ACC112 (cell line): ENCODE measurements around the gene TCF7L2.

Source experiments
- H2AFZ ChIP-seq: fragments of 200-600 bp; sonication (generic); one replicate; pipeline ENCODE4 v1.6.0; 2017; ENCODE audit warnings: antibody characterized with exemption, low read length; ENCODE audit not compliant: unreplicated experiment
- H3K27ac ChIP-seq: fragments of 200-600 bp; sonication (generic); 2 replicates; pipeline ENCODE4 v1.5.1; 2014; ENCODE audit warnings: low read depth, mild to moderate bottlenecking, antibody characterized with exemption, low read length, moderate library complexity
- H3K27me3 ChIP-seq: fragments of 200-600 bp; sonication (generic); 2 replicates; pipeline ENCODE4 v1.6.1; 2014; ENCODE audit warnings: mild to moderate bottlenecking, antibody characterized with exemption, low read length, moderate library complexity, mixed read lengths; ENCODE audit not compliant: insufficient read depth
- H3K36me3 ChIP-seq: fragments of 200-600 bp; sonication (generic); 2 replicates; pipeline ENCODE4 v1.6.1; 2016; ENCODE audit warnings: mild to moderate bottlenecking, antibody characterized with exemption, low read length, moderate library complexity, mixed read lengths; ENCODE audit not compliant: insufficient read depth
- H3K4me1 ChIP-seq: fragments of 200-600 bp; sonication (generic); one replicate; pipeline ENCODE4 v1.6.1; 2016; ENCODE audit warnings: low read length, mixed read lengths; ENCODE audit not compliant: insufficient read depth, unreplicated experiment, control insufficient read depth
- H3K4me3 ChIP-seq: fragments of 200-600 bp; sonication (generic); 2 replicates; pipeline ENCODE4 v1.5.1; 2014; ENCODE audit warnings: mild to moderate bottlenecking, low read depth, low read length
- H3K79me2 ChIP-seq: fragments of 200-600 bp; sonication (generic); one replicate; pipeline ENCODE4 v1.6.0; 2016; ENCODE audit warnings: low read length; ENCODE audit not compliant: control insufficient read depth, unreplicated experiment, insufficient read depth

The TCF7L2 gene

GRCh38 chr10:112999102-112999501, 49.1 kb downstream of the TCF7L2 start:
- no peak overlapping the region for H3K4me3 ChIP-seq
- no peaks in the 10 kb centered on the region for H3K4me1 ChIP-seq
- peaks cover 3% of the 10 kb centered on the region; the same call in 1 of the 2 replicates for H3K36me3 ChIP-seq
- no peak overlapping the region for H3K27ac ChIP-seq
- no peaks in the 10 kb centered on the region for H3K27me3 ChIP-seq
- H2AFZ ChIP-seq = no peak overlapping the region
- H3K79me2 ChIP-seq = peaks cover 40% of the 10 kb centered on the region

GRCh38 chr10:113000442-113000841, 50.4 kb downstream of the TCF7L2 start:
- H3K27ac ChIP-seq = no peak overlapping the region
- H3K4me1 ChIP-seq = no peaks in the 10 kb centered on the region
- no peaks in the 10 kb centered on the region for H3K27me3 ChIP-seq
- no peak overlapping the region for H3K4me3 ChIP-seq
- peaks cover 3% of the 10 kb centered on the region; the same call in 1 of the 2 replicates for H3K36me3 ChIP-seq
- H2AFZ ChIP-seq = no peak overlapping the region
- peaks cover 40% of the 10 kb centered on the region for H3K79me2 ChIP-seq

GRCh38 chr10:113000876-113001598, 51.0 kb downstream of the TCF7L2 start:
- no peaks in the 10 kb centered on the region for H3K27me3 ChIP-seq
- H3K27ac ChIP-seq = no peak overlapping the region
- no peaks in the 10 kb centered on the region for H3K4me1 ChIP-seq
- peaks cover 35% of the 10 kb centered on the region for H3K79me2 ChIP-seq
- H3K4me3 ChIP-seq = no peak overlapping the region
- no peak overlapping the region for H2AFZ ChIP-seq
- peaks cover 1% of the 10 kb centered on the region; the same call in 1 of the 2 replicates for H3K36me3 ChIP-seq

GRCh38 chr10:113001599-113002448, 51.8 kb downstream of the TCF7L2 start:
- Histone ChIP-seq H3K27me3 (no peaks in the 10 kb centered on the region), H3K27ac (no peak overlapping the region), H3K4me3 (no peak overlapping the region), H3K36me3 (no peaks in the 10 kb centered on the region), H2AFZ (no peak overlapping the region), H3K4me1 (no peaks in the 10 kb centered on the region), H3K79me2 (peaks cover 30% of the 10 kb centered on the region)

- H3K27me3 ChIP-seq = no peaks in the 10 kb centered on the region
- no peak overlapping the region for H3K4me3 ChIP-seq
- peaks cover 31% of the 10 kb centered on the region for H3K79me2 ChIP-seq
- no peak overlapping the region for H3K27ac ChIP-seq
- H2AFZ ChIP-seq = no peak overlapping the region
- no peaks in the 10 kb centered on the region for H3K4me1 ChIP-seq
- H3K36me3 ChIP-seq = no peaks in the 10 kb centered on the region
These were observed 52.4 kb downstream of the TCF7L2 start for GRCh38 chr10:113002449-113002777.

- no peaks in the 10 kb centered on the region for H3K4me1 ChIP-seq
- no peak overlapping the region for H2AFZ ChIP-seq
- no peak overlapping the region for H3K4me3 ChIP-seq
- H3K27ac ChIP-seq = no peak overlapping the region
- H3K27me3 ChIP-seq = no peaks in the 10 kb centered on the region
- H3K79me2 ChIP-seq = peaks cover 34% of the 10 kb centered on the region
- 0 out of 2 replicates have a peak, but pooled peaks cover 1% of the 10 kb centered on the region for H3K36me3 ChIP-seq
These were observed 53.0 kb downstream of the TCF7L2 start for GRCh38 chr10:113003052-113003451.

- H3K4me3 ChIP-seq = no peak overlapping the region
- no peaks in the 10 kb centered on the region for H3K27me3 ChIP-seq
- H2AFZ ChIP-seq = no peak overlapping the region
- peaks cover 40% of the 10 kb centered on the region for H3K79me2 ChIP-seq
- H3K36me3 ChIP-seq = 0 out of 2 replicates have a peak, but pooled peaks cover 4% of the 10 kb centered on the region
- H3K27ac ChIP-seq = no peak overlapping the region
- H3K4me1 ChIP-seq = no peaks in the 10 kb centered on the region
These were observed 54.1 kb downstream of the TCF7L2 start for GRCh38 chr10:113004069-113004618.

- Histone ChIP-seq H3K27me3 (no peaks in the 10 kb centered on the region), H3K4me3 (no peak overlapping the region), H3K79me2 (peaks cover 39% of the 10 kb centered on the region), H3K4me1 (no peaks in the 10 kb centered on the region), H3K36me3 (0 out of 2 replicates have a peak, but pooled peaks cover 4% of the 10 kb centered on the region), H3K27ac (no peak overlapping the region), H2AFZ (no peak overlapping the region)
These were observed 55.3 kb downstream of the TCF7L2 start for GRCh38 chr10:113005380-113005779.

GRCh38 chr10:113006656-113007342, 56.8 kb downstream of the TCF7L2 start:
- peaks cover 43% of the 10 kb centered on the region for H3K79me2 ChIP-seq
- H2AFZ ChIP-seq = no peak overlapping the region
- H3K4me1 ChIP-seq = no peaks in the 10 kb centered on the region
- no peak overlapping the region for H3K27ac ChIP-seq
- 0 out of 2 replicates have a peak, but pooled peaks cover 4% of the 10 kb centered on the region for H3K36me3 ChIP-seq
- no peak overlapping the region for H3K4me3 ChIP-seq
- H3K27me3 ChIP-seq = no peaks in the 10 kb centered on the region

GRCh38 chr10:113007343-113007771, 57.3 kb downstream of the TCF7L2 start:
- H3K36me3 ChIP-seq = 0 out of 2 replicates have a peak, but pooled peaks cover 4% of the 10 kb centered on the region
- H2AFZ ChIP-seq = no peak overlapping the region
- no peaks in the 10 kb centered on the region for H3K4me1 ChIP-seq
- 0 out of 2 replicates have a peak overlapping the region, but pooled peaks have one; percentile 42 for H3K4me3 ChIP-seq
- H3K79me2 ChIP-seq = peaks cover 45% of the 10 kb centered on the region
- H3K27ac ChIP-seq = no peak overlapping the region
- H3K27me3 ChIP-seq = no peaks in the 10 kb centered on the region
